ENCODE data around the gene MFRP.

MFRP gene

DNA sequence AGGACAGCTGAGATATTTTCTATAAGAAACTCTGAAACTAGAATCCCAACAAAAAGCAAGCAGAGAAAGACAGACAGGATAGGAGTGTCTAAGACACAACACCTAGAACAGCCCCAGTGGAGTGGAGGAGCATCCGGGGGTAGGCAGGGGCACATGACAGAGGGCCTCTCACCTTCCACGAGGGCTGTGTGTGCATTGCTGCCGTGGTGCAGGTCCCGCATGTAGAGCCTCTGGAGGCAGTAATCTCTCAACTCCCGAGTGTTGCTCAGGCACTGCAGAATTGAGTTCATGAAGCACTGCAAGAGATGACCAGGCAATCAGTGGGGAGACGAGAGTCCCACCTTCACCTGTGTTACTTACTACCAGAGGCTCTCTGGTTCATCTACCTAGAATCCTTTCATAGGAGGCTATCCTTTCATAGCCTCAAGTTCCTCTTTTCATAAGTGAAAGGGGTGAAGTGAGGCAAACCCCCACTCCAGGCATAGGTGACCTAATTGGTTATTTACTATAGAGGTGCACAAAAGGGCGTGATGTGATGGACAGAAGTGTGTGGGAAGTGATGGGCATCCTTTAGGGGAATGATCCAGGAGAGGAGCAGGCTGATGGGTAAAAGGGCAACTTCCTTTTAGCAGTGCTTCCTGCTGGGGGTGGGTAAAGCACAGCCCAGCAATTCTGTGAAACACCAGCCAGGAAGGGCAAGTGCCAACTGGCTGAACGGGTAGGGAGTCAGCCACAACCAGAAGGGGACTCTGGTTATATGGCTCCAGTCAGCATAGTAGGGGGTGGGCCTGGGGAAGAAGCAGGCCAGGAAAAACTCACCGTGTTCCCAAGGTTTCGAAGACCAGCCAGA, 13.1 kb upstream of the MFRP start:
- TF ChIP-seq MYC (IDR thresholded peaks at IDR 0.05; ENCODE audit: low read depth, low read length), result no peak
- TF ChIP-seq, protein P1, sequence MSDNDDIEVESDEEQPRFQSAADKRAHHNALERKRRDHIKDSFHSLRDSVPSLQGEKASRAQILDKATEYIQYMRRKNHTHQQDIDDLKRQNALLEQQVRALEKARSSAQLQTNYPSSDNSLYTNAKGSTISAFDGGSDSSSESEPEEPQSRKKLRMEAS (IDR thresholded peaks at IDR 0.05; ENCODE audit: low read depth, low read length), result no peak
- TF ChIP-seq POLR2A (IDR thresholded peaks at IDR 0.05; ENCODE audit: extremely low read depth, insufficient read length), result no peak
- TF ChIP-seq, protein P2, sequence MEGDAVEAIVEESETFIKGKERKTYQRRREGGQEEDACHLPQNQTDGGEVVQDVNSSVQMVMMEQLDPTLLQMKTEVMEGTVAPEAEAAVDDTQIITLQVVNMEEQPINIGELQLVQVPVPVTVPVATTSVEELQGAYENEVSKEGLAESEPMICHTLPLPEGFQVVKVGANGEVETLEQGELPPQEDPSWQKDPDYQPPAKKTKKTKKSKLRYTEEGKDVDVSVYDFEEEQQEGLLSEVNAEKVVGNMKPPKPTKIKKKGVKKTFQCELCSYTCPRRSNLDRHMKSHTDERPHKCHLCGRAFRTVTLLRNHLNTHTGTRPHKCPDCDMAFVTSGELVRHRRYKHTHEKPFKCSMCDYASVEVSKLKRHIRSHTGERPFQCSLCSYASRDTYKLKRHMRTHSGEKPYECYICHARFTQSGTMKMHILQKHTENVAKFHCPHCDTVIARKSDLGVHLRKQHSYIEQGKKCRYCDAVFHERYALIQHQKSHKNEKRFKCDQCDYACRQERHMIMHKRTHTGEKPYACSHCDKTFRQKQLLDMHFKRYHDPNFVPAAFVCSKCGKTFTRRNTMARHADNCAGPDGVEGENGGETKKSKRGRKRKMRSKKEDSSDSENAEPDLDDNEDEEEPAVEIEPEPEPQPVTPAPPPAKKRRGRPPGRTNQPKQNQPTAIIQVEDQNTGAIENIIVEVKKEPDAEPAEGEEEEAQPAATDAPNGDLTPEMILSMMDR (IDR thresholded peaks at IDR 0.05; ENCODE audit: low read depth, low read length), result no peak
- no peak for DNase-seq (ENCODE audit: low read depth)
- no peak overlapping the region for H3K4me3 ChIP-seq (ENCODE audit: low read depth, low read length)

DNA sequence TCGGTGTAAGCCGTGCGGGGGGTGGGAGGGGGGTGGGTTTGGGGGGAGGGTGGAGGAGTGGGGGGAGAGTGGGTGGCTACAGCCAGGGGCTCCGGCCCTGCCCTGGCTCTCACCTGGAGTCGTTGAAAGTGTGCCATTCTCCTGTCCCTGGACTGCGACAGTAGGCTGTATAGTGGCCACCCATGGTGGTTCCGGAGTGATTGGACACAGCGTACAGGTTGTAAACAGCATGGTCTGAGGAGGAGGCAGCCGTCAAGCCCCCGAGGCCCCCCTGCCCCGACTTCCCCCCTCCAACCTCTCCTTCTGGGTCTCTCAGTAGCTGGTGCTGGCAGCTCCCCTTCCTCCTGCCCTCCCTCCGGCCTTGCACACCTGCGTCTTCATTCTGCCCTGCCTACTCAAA, 10.6 kb upstream of the MFRP start:
- no peak overlapping the region for H3K4me3 ChIP-seq (ENCODE audit: low read depth, low read length)
- no peak for DNase-seq (ENCODE audit: low read depth)
- TF ChIP-seq, protein P2 (IDR thresholded peaks at IDR 0.05; ENCODE audit: low read depth, low read length), result no peak
- TF ChIP-seq MYC (IDR thresholded peaks at IDR 0.05; ENCODE audit: low read depth, low read length), result no peak
- TF ChIP-seq POLR2A (IDR thresholded peaks at IDR 0.05; ENCODE audit: extremely low read depth, insufficient read length), result no peak
- TF ChIP-seq, protein P1 (IDR thresholded peaks at IDR 0.05; ENCODE audit: low read depth, low read length), result no peak

DNA sequence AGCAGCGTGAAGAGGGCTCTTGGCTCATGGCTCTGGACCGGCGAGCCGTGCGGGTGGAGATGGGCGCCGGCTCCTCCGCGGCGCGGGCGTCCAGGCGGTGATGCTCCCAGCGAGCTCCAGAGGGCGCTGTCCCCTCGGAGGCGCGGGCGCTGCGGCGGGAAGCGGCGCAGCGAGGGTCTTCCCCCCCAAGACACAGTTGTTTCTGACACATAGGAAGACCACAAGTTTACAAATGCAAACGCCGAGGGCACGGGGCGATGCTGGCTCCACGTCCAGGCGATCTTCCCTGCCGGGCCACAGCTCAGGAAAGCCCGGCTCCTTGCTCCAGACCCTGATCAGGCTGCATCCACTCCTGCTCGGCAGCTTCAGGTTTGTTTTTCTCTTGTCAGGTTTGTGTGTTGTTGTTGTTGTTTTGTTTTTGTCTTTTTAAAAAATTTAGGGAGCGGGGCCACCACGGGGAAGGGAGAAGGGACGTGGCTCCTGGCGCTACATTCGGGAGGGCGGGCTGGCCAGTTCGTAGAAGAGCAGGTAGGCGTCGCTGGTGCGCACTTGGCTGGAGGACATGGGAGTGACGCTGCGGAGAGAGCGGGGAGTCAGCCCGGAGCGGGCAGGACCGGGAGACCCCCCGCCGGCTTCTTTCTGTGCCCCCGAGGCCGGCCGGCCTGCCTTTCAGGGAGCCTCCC, 10.0 kb upstream of the MFRP start:
- TF ChIP-seq, protein P2 (IDR thresholded peaks at IDR 0.05; ENCODE audit: low read depth, low read length), result peak; percentile 82
- TF ChIP-seq MYC (IDR thresholded peaks at IDR 0.05; ENCODE audit: low read depth, low read length) (peak; percentile 36; the same call in 1 of the 2 replicates), POLR2A (IDR thresholded peaks at IDR 0.05; ENCODE audit: extremely low read depth, insufficient read length) (no peak)
- TF ChIP-seq, protein P1 (IDR thresholded peaks at IDR 0.05; ENCODE audit: low read depth, low read length), result no peak
- peak overlapping the region; percentile 60 for H3K4me3 ChIP-seq (ENCODE audit: low read depth, low read length)

DNA sequence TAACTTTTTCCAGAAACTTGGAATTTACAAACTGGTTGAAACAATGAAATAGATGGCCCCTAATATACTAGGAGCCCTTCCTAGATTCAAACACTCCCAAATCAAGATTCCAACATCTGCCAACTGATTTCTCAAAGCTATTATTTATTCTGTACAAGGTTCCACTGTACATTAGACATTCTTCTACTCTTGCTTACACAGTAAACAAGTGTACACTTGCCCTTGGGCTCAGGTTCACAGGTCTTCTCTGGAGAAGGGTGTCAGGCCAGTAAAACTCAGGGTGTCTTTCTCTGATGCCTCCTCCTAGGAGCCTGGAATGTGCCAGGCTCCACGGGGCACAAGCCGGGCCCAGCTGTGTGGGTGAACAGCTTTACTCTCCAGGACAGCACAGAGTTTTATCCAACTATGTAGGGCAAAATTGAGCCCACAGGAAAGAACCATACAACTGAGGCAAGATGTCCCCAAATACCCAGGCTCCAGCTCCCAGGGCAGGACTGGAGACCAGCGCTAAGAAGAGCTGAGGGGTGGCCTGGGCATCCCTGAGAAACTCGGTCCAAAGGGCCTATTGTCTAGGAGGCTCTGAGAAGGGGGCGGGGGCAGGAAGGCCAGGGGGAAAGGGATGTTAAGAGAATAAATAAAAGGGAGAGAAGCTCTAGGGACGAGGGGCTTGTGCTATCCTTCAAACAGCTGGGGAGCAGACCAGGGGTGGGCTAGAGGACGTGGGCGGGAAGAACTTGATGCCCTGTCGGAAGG, 8.8 kb upstream of the MFRP start:
- TF ChIP-seq POLR2A (IDR thresholded peaks at IDR 0.05; ENCODE audit: extremely low read depth, insufficient read length), result no peak
- H3K4me3 ChIP-seq (ENCODE audit: low read depth, low read length), result no peak overlapping the region
- DNase-seq (ENCODE audit: low read depth), result no peak

More for the DNA sequence above, 10.0 kb upstream of the MFRP start:
- peak; percentile 82 for DNase-seq (ENCODE audit: low read depth)

DNA sequence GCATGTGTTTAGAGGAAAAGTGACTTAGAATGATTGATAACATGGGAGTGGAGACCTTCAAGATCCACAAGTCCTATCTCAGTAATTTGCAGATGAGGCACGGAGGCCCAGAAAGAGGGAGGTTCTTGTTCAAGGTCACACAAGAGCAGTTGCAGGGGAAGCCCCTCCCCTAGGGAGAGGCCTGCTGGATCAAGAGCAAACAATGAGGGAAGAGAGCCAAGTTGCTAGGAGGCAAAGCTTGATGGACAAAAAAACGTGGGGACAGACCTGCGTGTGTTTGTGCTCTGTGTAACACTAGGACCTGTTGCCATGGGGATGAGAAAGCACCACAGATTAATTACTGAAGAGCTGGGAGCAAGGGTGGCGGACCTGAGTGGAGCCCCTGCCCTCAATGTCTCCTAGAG, 6.4 kb upstream of the MFRP start:
- TF ChIP-seq, protein P2 (IDR thresholded peaks at IDR 0.05; ENCODE audit: low read depth, low read length), result no peak
- TF ChIP-seq MYC (IDR thresholded peaks at IDR 0.05; ENCODE audit: low read depth, low read length) (no peak), POLR2A (IDR thresholded peaks at IDR 0.05; ENCODE audit: extremely low read depth, insufficient read length) (no peak)
- TF ChIP-seq, protein P1 (IDR thresholded peaks at IDR 0.05; ENCODE audit: low read depth, low read length), result no peak
- no peak for DNase-seq (ENCODE audit: low read depth)
- H3K4me3 ChIP-seq (ENCODE audit: low read depth, low read length), result no peak overlapping the region

Data from NB4 (cell line).